Keratinocyte (primary cell): ENCODE results near the gene ZMYM2. TPM values are rescaled to one million over a fixed set of nuclear protein-coding genes. Genes with fewer than 3 reads are reported as not detected.

Experiments used
- DNase-seq: peaks from one replicate; pipeline ENCODE4 v3.0.0-alpha.2; 2011; ENCODE audit warnings: low read depth, missing footprints, low spot score
- FAIRE-seq: peaks from 2 replicates; lab custom pipeline; 2011; peaks lifted over from hg19 to GRCh38; lab: Jason Lieb, UNC
- H2AFZ ChIP-seq: 2 replicates; pipeline ENCODE4 v1.6.0; 2012; ENCODE audit warnings: low read length, control low read depth, inconsistent platforms; ENCODE audit not compliant: control insufficient read depth
- H3K27ac ChIP-seq: 2 replicates; pipeline ENCODE4 v1.5.1; 2011; ENCODE audit warnings: low read length; ENCODE audit not compliant: control insufficient read depth, insufficient read depth
- H3K27me3 ChIP-seq: 3 replicates; pipeline ENCODE4 v1.6.0; 2011; ENCODE audit warnings: low read length; ENCODE audit not compliant: control insufficient read depth, insufficient read depth; ENCODE audit errors: extremely low read depth
- H3K36me3 ChIP-seq, 2 experiments: 2 replicates in 1 of 2; 3 replicates in 1 of 2; pipeline ENCODE4 v1.5.1; 2011; ENCODE audit warnings: low read length in 2 of 2, mild to moderate bottlenecking in 1 of 2; ENCODE audit not compliant: control insufficient read depth in 2 of 2, insufficient read depth in 2 of 2; ENCODE audit errors: extremely low read depth in 1 of 2
- H3K4me1 ChIP-seq: 3 replicates; pipeline ENCODE4 v1.5.1; 2011; ENCODE audit warnings: low read length; ENCODE audit not compliant: control insufficient read depth, insufficient read depth; ENCODE audit errors: extremely low read depth
- H3K4me2 ChIP-seq: 3 replicates; pipeline ENCODE4 v1.6.0; 2011; ENCODE audit warnings: low read depth, low read length; ENCODE audit not compliant: control insufficient read depth, insufficient read depth; ENCODE audit errors: extremely low read depth
- H3K4me3 ChIP-seq, 3 experiments: fragments of 200-600 bp in 1 of 3; sonication (generic) in 1 of 3; 2 replicates in 2 of 3; 3 replicates in 1 of 3; pipeline ENCODE4 v1.5.1; 2011 to 2016; ENCODE audit warnings: low read length in 3 of 3, mild to moderate bottlenecking in 3 of 3, control low read depth in 2 of 3, inconsistent platforms in 1 of 3, low read depth in 1 of 3, mixed read lengths in 1 of 3, mixed run types in 1 of 3, moderate library complexity in 1 of 3; ENCODE audit not compliant: control insufficient read depth in 2 of 3, insufficient read depth in 2 of 3; ENCODE audit errors: extremely low read depth in 1 of 3
- H3K79me2 ChIP-seq: 2 replicates; pipeline ENCODE4 v1.6.0; 2012; ENCODE audit warnings: low read length; ENCODE audit not compliant: control insufficient read depth, insufficient read depth
- H3K9ac ChIP-seq: 3 replicates; pipeline ENCODE4 v1.6.0; 2011; ENCODE audit warnings: low read length; ENCODE audit not compliant: control insufficient read depth, insufficient read depth; ENCODE audit errors: extremely low read depth
- H3K9me1 ChIP-seq: 3 replicates; pipeline ENCODE4 v1.6.0; 2011; ENCODE audit warnings: low read length; ENCODE audit not compliant: control insufficient read depth, insufficient read depth; ENCODE audit errors: extremely low read depth
- H3K9me3 ChIP-seq: 2 replicates; pipeline ENCODE4 v1.5.1; 2012; ENCODE audit warnings: low read depth, low read length; ENCODE audit not compliant: control insufficient read depth
- H4K20me1 ChIP-seq: 3 replicates; pipeline ENCODE4 v1.6.0; 2011; ENCODE audit warnings: low read length; ENCODE audit not compliant: control insufficient read depth, insufficient read depth; ENCODE audit errors: extremely low read depth
- EZH2 ChIP-seq: IDR thresholded peaks from one replicate; pipeline ENCODE4 v1.6.1; 2012; ENCODE audit warnings: inconsistent platforms, mild to moderate bottlenecking, low read length, moderate library complexity
- dilution Hi-C: fragments of 300-500 bp; cut with MboI; formaldehyde crosslinking; loops from one replicate; pipeline ENCODE4 v1.7.0; 2020; ENCODE audit warnings: low sequenced_read_pairs; ENCODE audit not compliant: extremely low pct_ligation_motif_present
- polyA plus RNA-seq, 5 experiments: library from polyadenylated mRNA; depleted of rRNA in 3 of 5; stranded (reverse) in 3 of 5; stranded (forward) in 1 of 5; unstranded in 1 of 5; fragments of >200 nt; gene quantifications; 1 replicate in 1 of 5; 2 replicates in 3 of 5; 3 replicates in 1 of 5; pipeline versions ENCODE4 v1.2.1 to v1.2.3, GENCODE V29; 2011 to 2012; ENCODE audit warnings: missing spikeins in 2 of 5, low read depth in 1 of 5, low replicate concordance in 1 of 5
- TF ChIP-seq, protein P1 (sequence below), 3 experiments: IDR thresholded peaks in 1 of 3; conservative IDR thresholded peaks in 1 of 3; optimal IDR thresholded peaks in 1 of 3; 2 replicates in 2 of 3; 3 replicates in 1 of 3; pipeline versions ENCODE3 to v1.5.1; 2011; ENCODE audit warnings: low read length in 3 of 3, mild to moderate bottlenecking in 3 of 3, moderate library complexity in 2 of 3, control low read depth in 1 of 3, inconsistent platforms in 1 of 3; ENCODE audit not compliant: insufficient read depth in 2 of 3; ENCODE audit errors: extremely low read depth in 1 of 3

ZMYM2 gene
- polyA plus RNA-seq, 1 donor (not counting 4 experiments of a cell fraction or from before 2014, with no cell fraction given) = 51.3 TPM

DNA sequence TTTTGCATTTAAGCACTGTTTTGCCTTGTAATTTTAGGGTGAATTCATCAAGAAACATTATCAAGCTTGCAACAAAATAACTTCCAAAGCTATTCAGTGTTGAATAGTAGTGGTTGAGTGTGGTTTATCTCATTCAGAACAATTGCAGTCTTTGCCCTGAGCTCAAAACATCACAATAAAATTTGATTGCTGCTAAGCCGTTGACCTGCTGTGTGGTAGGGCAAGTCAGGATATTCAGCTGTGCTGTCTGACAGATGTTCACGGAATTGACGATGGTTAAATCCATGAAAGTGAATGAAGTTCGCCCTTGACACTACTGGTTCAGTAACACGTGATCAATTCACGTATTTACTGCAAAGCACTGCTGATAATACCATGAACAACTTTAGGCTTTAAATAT lies 135.4 kb downstream of the ZMYM2 start:
- TF ChIP-seq, protein P1, sequence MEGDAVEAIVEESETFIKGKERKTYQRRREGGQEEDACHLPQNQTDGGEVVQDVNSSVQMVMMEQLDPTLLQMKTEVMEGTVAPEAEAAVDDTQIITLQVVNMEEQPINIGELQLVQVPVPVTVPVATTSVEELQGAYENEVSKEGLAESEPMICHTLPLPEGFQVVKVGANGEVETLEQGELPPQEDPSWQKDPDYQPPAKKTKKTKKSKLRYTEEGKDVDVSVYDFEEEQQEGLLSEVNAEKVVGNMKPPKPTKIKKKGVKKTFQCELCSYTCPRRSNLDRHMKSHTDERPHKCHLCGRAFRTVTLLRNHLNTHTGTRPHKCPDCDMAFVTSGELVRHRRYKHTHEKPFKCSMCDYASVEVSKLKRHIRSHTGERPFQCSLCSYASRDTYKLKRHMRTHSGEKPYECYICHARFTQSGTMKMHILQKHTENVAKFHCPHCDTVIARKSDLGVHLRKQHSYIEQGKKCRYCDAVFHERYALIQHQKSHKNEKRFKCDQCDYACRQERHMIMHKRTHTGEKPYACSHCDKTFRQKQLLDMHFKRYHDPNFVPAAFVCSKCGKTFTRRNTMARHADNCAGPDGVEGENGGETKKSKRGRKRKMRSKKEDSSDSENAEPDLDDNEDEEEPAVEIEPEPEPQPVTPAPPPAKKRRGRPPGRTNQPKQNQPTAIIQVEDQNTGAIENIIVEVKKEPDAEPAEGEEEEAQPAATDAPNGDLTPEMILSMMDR (optimal IDR thresholded peaks at IDR 0.05 in 1 of 3, IDR thresholded peaks at IDR 0.05 in 1 of 3, conservative IDR thresholded peaks at IDR 0.05 in 1 of 3; ENCODE audit: extremely low read depth in 1 of 3, insufficient read depth in 2 of 3, low read length in 3 of 3) = no peak
- no peak for TF ChIP-seq EZH2
- no peaks in the 10 kb centered on the region for H3K27me3 ChIP-seq
- H3K9me3 ChIP-seq = no peaks in the 10 kb centered on the region
- dilution Hi-C loops = no loop called here
- DNase-seq (no peak), FAIRE-seq (no peak)
- H3K4me1 ChIP-seq = no peaks in the 10 kb centered on the region
- no peak overlapping the region for H2AFZ ChIP-seq
- no peaks in the 10 kb centered on the region for H3K36me3 ChIP-seq
- H3K4me2 ChIP-seq = no peak overlapping the region
- no peaks in the 10 kb centered on the region for H4K20me1 ChIP-seq
- no peaks in the 10 kb centered on the region for H3K79me2 ChIP-seq
- H3K9me1 ChIP-seq = no peaks in the 10 kb centered on the region
- no peak overlapping the region for H3K27ac ChIP-seq
- H3K9ac ChIP-seq = no peak overlapping the region
- H3K4me3 ChIP-seq = no peak overlapping the region

GRCh38 chr13:20099319-20099718 lies 140.8 kb downstream of the ZMYM2 start:
- dilution Hi-C loops = no loop called here
- DNase-seq (no peak), FAIRE-seq (no peak)
- TF ChIP-seq, protein P1 (optimal IDR thresholded peaks at IDR 0.05 in 1 of 3, IDR thresholded peaks at IDR 0.05 in 1 of 3, conservative IDR thresholded peaks at IDR 0.05 in 1 of 3; ENCODE audit: extremely low read depth in 1 of 3, insufficient read depth in 2 of 3, low read length in 3 of 3) = no peak
- no peak for TF ChIP-seq EZH2
- peaks cover 7% of the 10 kb centered on the region for H3K27me3 ChIP-seq
- H3K36me3 ChIP-seq = no peaks in the 10 kb centered on the region
- H3K9ac ChIP-seq = no peak overlapping the region
- H3K9me1 ChIP-seq = no peaks in the 10 kb centered on the region
- no peak overlapping the region for H3K27ac ChIP-seq
- H3K4me1 ChIP-seq = no peaks in the 10 kb centered on the region
- no peaks in the 10 kb centered on the region for H3K9me3 ChIP-seq
- no peaks in the 10 kb centered on the region for H3K79me2 ChIP-seq
- no peak overlapping the region for H2AFZ ChIP-seq
- H3K4me2 ChIP-seq = no peak overlapping the region
- no peaks in the 10 kb centered on the region for H4K20me1 ChIP-seq
- no peak overlapping the region for H3K4me3 ChIP-seq
